IPS-18a (cell line): ENCODE results near the gene PLEKHG1.

ENCODE experiments used
- H3K27ac ChIP-seq: one replicate; pipeline ENCODE4 v1.5.1; 2013; ENCODE audit warnings: low read length
- H3K27me3 ChIP-seq: one replicate; pipeline ENCODE4 v1.6.1; 2013; ENCODE audit warnings: mild to moderate bottlenecking, low read length; ENCODE audit not compliant: control insufficient read depth, insufficient read depth
- H3K36me3 ChIP-seq: one replicate; pipeline ENCODE4 v1.6.1; 2013; ENCODE audit warnings: low read depth, low read length; ENCODE audit not compliant: control insufficient read depth
- H3K4me1 ChIP-seq: one replicate; pipeline ENCODE4 v1.6.1; 2013; ENCODE audit warnings: low read depth, low read length; ENCODE audit not compliant: control insufficient read depth
- H3K4me3 ChIP-seq: one replicate; pipeline ENCODE4 v1.5.1; 2013; ENCODE audit warnings: low read length
- H3K9ac ChIP-seq: one replicate; pipeline ENCODE4 v1.6.1; 2013; ENCODE audit warnings: mild to moderate bottlenecking, low read length, moderate library complexity
- H3K9me3 ChIP-seq: one replicate; pipeline ENCODE4 v1.6.1; 2013; ENCODE audit warnings: low read depth, low read length; ENCODE audit not compliant: control insufficient read depth

Gene PLEKHG1

GRCh38 chr6:150634176-150634963 lies 34.7 kb downstream of the PLEKHG1 start:
- H3K9ac ChIP-seq, result no peak overlapping the region
- H3K36me3 ChIP-seq, result no peaks in the 10 kb centered on the region
- no peaks in the 10 kb centered on the region for H3K9me3 ChIP-seq
- no peak overlapping the region for H3K4me3 ChIP-seq
- no peaks in the 10 kb centered on the region for H3K4me1 ChIP-seq
- H3K27me3 ChIP-seq, result no peaks in the 10 kb centered on the region
- no peak overlapping the region for H3K27ac ChIP-seq

GRCh38 chr6:150634964-150635292 lies 35.2 kb downstream of the PLEKHG1 start:
- no peak overlapping the region for H3K27ac ChIP-seq
- H3K9ac ChIP-seq, result no peak overlapping the region
- no peak overlapping the region for H3K4me3 ChIP-seq

DNA sequence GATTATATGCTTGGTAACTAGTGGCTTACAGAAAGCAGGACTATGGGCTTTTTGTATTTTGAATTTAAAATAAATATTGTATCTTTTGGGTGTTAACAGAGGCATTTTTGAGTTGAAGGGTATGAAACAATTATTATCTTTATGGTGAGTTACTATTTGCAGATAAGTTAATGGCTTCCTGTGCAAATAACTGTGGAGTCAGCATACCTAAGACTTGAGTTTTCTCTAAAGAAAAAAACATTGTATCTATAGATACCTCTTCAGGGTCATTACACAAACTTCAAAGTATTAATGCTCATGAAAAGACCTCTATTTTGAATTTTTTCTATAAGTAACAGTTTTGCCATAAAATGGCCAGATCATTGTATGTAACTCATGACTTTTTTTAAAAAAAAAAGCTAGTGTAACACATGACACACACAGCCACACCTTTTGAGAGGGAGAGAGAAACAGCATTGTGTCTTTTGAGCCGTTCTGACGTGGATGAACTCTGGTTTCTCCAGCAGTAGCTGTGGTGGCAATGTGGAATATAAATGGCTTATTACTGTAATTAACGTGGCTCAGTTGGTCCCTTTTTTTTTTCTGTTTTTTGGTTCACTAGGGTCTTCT lies 36.3 kb downstream of the PLEKHG1 start:
- no peak overlapping the region for H3K9ac ChIP-seq
- H3K27ac ChIP-seq, result no peak overlapping the region
- no peaks in the 10 kb centered on the region for H3K9me3 ChIP-seq
- no peaks in the 10 kb centered on the region for H3K36me3 ChIP-seq
- no peak overlapping the region for H3K4me3 ChIP-seq
- H3K27me3 ChIP-seq, result no peaks in the 10 kb centered on the region
- H3K4me1 ChIP-seq, result no peaks in the 10 kb centered on the region

More at GRCh38 chr6:150634964-150635292, 35.2 kb downstream of the PLEKHG1 start:
- no peaks in the 10 kb centered on the region for H3K27me3 ChIP-seq
- no peaks in the 10 kb centered on the region for H3K4me1 ChIP-seq
- H3K36me3 ChIP-seq, result no peaks in the 10 kb centered on the region
- H3K9me3 ChIP-seq, result no peaks in the 10 kb centered on the region

DNA sequence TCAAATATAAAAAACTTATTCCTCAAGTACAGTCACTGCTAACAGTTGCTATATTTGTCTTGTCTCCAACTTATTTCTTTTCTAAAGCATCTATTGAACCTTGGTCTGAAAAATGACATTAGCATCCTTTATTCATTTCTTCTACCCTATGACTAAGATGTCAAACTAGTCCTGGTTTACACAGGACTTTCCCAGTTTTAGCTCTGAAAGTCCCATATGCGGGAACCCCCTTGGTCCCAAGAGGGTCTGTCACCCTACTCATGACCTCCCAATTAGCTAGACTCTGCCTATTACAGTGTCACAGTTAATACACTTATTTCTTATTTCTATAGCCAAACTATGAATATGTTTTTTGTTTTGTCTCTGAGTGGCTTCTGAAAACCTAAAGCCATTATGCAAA lies 37.1 kb downstream of the PLEKHG1 start:
- H3K36me3 ChIP-seq, result no peaks in the 10 kb centered on the region
- H3K9ac ChIP-seq, result no peak overlapping the region
- no peaks in the 10 kb centered on the region for H3K9me3 ChIP-seq
- H3K4me3 ChIP-seq, result no peak overlapping the region
- no peaks in the 10 kb centered on the region for H3K4me1 ChIP-seq
- no peak overlapping the region for H3K27ac ChIP-seq
- H3K27me3 ChIP-seq, result no peaks in the 10 kb centered on the region

DNA sequence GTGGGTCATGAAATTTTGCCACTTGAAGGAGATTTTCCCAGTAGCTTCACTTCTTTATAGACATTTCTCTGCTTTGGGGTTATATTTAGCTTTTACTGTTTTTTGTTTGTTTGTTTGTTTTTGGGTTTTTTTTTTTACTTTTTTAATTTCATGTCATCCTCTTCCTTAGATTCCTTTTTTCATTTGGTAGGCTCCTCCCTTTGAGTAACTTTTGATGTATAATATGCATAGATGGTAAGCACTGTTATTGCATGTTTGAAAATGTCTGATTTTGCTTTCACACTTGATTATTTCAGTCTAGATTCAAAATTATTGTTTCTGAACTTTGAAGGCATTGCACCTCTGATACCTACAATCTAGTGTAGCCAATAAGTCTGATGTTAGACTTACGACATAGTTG lies 37.6 kb downstream of the PLEKHG1 start:
- H3K4me1 ChIP-seq, result no peaks in the 10 kb centered on the region
- no peaks in the 10 kb centered on the region for H3K27me3 ChIP-seq
- no peak overlapping the region for H3K9ac ChIP-seq
- H3K9me3 ChIP-seq, result no peaks in the 10 kb centered on the region
- H3K36me3 ChIP-seq, result no peaks in the 10 kb centered on the region
- no peak overlapping the region for H3K27ac ChIP-seq
- no peak overlapping the region for H3K4me3 ChIP-seq

- no peaks in the 10 kb centered on the region for H3K27me3 ChIP-seq
- H3K27ac ChIP-seq, result no peak overlapping the region
- H3K9me3 ChIP-seq, result no peaks in the 10 kb centered on the region
- no peak overlapping the region for H3K9ac ChIP-seq
- no peaks in the 10 kb centered on the region for H3K36me3 ChIP-seq
- no peak overlapping the region for H3K4me3 ChIP-seq
- H3K4me1 ChIP-seq, result no peaks in the 10 kb centered on the region
These were observed 38.6 kb downstream of the PLEKHG1 start for GRCh38 chr6:150638267-150638666.

DNA sequence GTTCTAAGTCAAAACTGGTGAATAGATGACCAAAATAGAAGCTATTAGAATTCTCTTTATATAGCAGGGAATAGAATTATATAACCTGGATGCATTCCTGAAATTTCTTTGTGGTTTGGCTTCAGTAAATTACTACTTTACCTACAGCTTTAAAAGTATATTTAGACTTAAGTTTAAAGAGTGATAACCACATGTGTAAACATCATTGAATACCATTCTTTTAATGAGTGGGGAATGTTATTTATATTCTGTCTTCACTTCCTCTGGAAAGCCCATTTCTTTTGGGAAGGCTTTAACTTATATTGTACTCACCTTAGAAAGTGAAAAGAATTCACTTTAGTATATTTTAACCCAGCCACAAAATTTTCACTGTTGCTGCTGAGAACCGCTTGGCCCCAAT lies 39.1 kb downstream of the PLEKHG1 start:
- H3K27me3 ChIP-seq, result no peaks in the 10 kb centered on the region
- no peak overlapping the region for H3K4me3 ChIP-seq
- H3K9me3 ChIP-seq, result no peaks in the 10 kb centered on the region
- no peaks in the 10 kb centered on the region for H3K36me3 ChIP-seq
- H3K9ac ChIP-seq, result no peak overlapping the region
- H3K27ac ChIP-seq, result no peak overlapping the region
- H3K4me1 ChIP-seq, result no peaks in the 10 kb centered on the region

DNA sequence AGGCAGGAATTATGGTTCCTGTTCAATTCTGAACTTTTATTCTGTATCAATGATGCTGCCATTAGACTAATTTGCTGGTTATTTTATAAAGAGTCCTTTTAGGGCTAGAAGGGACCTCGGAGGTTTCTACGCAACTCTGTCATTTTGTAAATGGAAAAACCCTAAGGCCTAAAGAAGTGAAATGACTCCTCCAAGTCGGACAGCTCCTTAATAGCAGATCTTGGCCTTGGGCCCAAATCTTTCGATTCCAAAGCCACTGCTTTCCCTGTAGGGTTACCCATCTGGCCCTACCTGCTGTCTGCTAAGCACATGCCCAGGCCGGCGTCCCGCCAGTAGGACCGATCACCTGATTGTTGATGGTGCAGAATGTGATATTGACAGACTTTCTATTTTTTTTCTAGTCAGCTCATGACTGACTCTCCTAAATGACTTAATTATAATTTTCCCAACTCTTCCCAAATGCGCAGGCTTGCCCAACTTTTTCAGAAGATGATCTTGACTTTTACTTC lies 40.2 kb downstream of the PLEKHG1 start:
- Histone ChIP-seq H3K27me3 (no peaks in the 10 kb centered on the region), H3K36me3 (no peaks in the 10 kb centered on the region), H3K27ac (no peak overlapping the region), H3K9ac (no peak overlapping the region), H3K4me1 (no peaks in the 10 kb centered on the region), H3K4me3 (no peak overlapping the region), H3K9me3 (no peaks in the 10 kb centered on the region)

DNA sequence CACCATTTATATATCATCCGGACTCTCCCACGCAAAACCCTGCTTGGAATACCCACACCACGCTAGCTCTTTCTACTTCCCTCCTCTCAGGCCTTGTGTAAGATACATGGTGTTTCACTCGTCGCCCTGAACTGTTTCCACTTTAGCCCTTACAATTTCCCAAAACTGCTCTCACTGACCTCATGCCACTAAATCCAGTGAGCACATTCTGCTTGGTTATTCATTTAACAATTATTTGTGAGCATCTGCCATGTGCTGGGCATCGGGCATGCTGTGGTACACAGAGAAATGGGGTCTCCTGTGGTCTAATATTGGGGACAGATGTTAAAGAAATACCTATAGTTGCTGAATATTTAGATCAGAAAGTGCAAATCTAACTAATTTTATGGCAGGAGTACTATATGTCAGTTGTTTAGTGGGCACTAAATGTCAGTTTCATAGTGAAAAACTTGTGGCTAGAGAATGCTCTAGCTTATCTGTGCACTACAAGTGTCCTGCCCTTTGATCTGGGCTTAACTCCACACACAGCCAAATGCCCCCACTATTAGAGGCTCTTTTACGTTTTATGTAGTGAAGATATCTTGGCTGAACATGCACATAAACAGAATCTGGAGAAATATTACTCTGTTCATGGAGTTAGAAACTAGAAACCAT lies 41.0 kb downstream of the PLEKHG1 start:
- H3K36me3 ChIP-seq, result no peaks in the 10 kb centered on the region
- H3K27me3 ChIP-seq, result no peaks in the 10 kb centered on the region
- no peak overlapping the region for H3K27ac ChIP-seq
- no peak overlapping the region for H3K9ac ChIP-seq
- no peaks in the 10 kb centered on the region for H3K9me3 ChIP-seq
- H3K4me1 ChIP-seq, result no peaks in the 10 kb centered on the region
- H3K4me3 ChIP-seq, result no peak overlapping the region

DNA sequence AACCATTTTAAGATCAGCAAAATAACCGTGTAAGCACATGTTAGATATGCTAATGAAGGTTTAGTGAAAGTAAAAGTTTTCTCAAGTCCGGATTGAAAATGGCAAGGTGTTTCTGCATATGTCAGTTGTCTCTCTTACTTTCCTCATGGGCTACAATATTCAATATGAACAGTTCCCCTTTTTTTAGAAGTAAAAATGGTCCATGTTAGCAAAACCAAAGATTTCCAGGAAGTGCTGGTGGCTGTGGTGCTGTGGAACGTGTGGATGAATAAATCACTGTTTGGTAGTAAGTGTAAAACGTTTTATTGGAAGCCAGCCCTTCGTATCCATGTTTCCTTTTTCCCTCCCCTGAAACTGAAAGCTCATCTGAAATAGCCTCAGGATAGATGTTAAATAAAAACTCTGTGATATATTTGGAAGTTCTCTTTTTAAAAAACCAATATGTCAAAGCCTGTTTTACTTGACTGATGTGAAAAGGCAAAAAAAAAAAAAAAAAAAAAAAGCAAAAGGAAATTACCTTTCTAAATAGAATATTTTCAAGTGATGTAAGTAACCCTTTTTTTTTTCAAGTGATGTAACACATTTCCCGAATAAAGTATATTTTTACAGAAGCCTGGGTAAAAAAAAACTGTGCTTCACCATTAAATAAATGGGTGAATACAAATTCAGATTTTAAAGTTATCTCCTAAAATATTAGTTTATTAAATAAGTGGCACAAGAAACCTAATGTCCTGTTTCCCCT lies 41.9 kb downstream of the PLEKHG1 start:
- H3K9ac ChIP-seq, result no peak overlapping the region
- no peak overlapping the region for H3K4me3 ChIP-seq
- H3K27me3 ChIP-seq, result no peaks in the 10 kb centered on the region
- no peak overlapping the region for H3K27ac ChIP-seq
- H3K4me1 ChIP-seq, result peaks cover 2% of the 10 kb centered on the region
- H3K36me3 ChIP-seq, result no peaks in the 10 kb centered on the region
- no peaks in the 10 kb centered on the region for H3K9me3 ChIP-seq

GRCh38 chr6:150646228-150646627 lies 46.5 kb downstream of the PLEKHG1 start:
- H3K27me3 ChIP-seq, result no peaks in the 10 kb centered on the region
- H3K9me3 ChIP-seq, result no peaks in the 10 kb centered on the region
- no peak overlapping the region for H3K4me3 ChIP-seq
- no peak overlapping the region for H3K27ac ChIP-seq
- no peak overlapping the region for H3K9ac ChIP-seq
- H3K4me1 ChIP-seq, result peaks cover 10% of the 10 kb centered on the region
- H3K36me3 ChIP-seq, result no peaks in the 10 kb centered on the region
